Measurements from ENCODE around the gene GAK.
"Not testable (repeated sequence)": the region's sequence is repeated elsewhere in the genome, so short reads cannot be mapped to it uniquely, and the experiment has no call there.

Gene GAK

DNA sequence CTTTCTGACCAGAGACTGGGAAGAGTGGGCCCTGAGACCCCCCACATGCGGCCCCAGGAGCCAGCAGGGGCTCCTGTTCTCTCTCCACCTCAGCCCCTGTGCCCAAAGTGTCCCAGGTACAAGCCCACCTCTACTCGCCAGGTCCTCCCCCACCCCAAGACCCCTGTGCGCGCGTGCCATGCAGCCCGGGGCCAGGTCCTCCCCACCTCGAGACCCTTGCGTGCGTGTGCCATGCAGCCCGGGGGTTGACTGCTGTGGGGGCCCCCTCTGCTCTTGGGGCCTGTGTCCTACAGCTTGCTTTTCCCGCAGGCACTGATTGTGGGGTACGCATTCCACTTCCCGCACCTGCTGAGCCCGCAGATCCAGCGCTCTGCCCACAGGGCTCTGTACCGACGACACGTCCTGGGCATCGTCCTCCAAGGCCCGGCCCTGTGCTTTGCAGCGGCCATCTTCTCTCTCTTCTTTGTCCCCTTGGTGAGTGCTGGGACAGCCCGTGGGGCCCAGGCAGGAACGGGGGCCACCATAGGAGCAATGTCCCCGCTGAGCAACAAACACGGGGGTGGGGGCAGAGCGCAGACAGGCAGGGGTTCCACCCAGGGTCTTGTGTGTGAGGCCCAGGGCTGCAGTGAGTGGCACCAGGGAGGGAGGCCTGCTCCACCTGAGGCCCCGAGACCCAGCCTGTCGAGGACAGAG lies 20.9 kb upstream of the GAK start:
- DNase-seq (ENCODE audit: low read depth in 3 of 3), result no peak

DNA sequence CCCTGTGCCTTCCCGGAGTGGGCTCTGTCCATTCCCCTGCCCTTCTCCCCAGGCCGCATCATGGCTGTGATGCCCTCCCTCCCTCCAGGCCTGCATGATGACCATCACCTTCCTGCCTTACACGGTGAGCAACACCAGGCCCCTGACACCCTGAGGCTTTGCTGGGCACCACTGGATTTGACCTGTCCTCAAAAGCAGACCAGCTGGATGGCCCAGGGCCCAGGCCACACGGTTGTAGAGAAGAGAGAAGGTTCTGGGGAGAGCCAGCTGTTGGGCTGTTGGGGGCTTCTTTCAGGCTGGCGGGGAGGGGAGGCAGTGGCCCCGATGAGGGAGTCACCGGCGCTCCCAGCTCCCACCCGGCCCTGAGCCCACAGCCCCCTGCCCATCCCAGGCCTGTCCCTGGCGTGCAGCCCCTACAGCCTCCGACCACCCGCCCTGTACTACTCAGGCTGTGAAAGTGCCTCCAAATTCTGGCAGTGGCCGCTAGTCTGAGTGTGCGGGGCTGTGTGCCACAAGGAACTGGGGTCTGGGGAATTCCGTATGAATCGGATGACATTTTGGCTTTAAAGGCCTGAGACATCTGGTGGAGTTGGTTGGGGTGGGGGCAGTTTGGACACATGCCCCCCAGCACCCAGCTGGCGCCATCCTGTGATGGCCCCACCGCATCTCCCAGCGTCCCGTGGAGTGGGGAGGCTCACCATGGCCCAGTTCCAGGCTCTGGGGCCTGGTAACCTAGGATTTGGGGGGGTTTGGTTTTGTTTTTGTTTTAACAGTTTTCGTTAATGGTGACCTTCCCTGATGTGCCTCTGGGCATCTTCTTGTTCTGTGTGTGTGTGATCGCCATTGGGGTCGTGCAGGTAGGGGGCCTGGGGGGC lies 19.7 kb upstream of the GAK start:
- DNase-seq (ENCODE audit: low read depth in 3 of 3), result no peak

DNA sequence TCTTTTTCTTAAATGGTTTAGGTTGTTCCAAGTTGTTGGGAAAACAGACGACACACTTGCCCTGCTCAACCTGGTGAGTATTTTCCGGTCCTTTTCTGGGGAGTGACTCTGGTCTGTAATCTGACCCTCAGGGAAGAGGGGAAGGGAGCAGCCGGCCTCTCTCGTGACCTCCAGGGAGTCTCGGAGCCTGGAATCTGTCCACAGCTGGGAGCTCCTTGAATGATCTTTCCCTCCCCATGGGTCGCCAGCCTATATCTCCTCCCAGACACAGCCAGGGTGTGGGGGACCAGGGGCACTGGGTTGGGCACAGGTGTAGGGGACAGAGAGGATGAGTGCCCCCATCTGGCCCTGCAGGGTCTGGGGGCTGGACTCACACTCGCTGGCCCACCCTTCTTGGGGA lies 19.1 kb upstream of the GAK start:
- no peak for DNase-seq (ENCODE audit: low read depth in 3 of 3)

DNA sequence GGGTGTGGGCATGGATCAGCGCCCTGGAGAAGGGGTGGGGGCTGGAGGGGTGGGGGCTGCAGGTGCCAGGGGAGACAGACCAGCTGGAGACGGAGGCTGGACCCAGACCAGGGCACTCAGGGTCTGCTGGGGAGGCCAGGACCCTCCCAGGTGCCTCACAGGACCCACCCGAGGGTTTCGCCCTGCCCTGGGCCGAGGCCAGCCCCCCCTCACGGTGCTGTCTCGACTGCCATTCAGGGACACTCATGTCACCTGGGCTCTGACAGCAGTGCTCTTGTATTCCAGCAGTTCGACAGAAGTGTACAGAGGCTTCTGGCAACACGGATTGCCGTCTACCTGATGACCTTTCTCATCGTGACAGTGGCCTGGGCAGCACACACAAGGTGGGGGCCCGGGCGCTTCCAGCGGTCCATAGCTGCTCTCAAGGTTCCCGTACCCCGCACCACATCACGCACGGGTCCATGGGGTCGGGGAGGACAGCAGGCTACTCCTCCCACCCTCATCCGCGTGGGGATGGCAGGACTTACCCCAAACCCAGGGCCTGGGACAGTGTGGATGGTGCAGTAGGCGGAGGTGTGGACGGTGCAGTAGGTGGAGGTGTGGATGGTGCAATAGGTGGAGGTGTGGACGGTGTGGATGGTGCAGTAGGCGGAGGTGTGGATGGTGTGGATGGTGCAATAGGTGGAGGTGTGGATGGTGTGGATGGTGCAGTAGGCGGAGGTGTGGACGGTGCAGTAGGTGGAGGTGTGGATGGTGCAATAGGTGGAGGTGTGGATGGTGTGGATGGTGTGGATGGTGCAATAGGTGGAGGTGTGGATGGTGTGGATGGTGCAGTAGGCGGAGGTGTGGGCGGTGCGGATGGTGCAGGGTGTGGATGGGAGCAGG lies 18.3 kb upstream of the GAK start:
- DNase-seq (ENCODE audit: low read depth in 3 of 3), result no peak

DNA sequence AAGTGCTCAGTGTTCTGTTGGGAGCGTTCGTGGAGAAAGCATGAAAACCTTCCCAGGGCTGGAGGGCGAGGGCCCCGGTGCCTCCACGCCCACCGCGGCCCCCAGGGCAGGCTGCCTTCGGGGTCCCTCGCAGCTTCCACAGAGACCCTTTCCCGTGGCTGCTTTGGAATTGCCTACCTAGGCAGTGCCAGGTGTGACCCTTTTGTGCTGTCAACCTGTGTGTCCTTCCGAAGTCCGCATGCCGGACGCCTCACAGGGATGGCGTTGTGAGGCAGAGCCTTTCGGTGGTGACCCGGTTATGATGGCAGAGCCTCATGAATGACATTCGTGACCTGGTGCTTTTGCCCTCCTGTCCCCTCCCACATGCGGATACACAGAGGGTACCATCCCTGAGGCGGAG lies 17.5 kb upstream of the GAK start:
- DNase-seq (ENCODE audit: low read depth in 3 of 3), result no peak

DNA sequence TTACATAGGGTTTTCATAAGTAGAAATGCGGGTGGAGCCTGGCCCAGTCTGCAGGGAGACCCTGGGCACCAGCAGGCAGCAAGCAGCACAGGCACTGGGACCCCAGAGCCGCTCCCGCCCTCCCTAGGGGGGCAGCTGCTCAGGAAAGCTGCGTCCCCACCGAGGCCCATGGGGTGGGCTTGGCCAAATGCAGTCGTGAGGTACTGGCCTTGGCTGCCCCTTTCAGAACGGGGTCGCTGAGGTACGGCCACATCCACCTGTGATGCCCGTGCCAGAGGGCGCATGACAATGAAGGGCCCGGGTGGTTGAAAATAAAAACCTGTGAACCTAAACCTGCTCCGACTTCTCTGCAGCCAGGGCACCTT lies 16.8 kb upstream of the GAK start:
- DNase-seq (ENCODE audit: low read depth in 3 of 3), result no peak

DNA sequence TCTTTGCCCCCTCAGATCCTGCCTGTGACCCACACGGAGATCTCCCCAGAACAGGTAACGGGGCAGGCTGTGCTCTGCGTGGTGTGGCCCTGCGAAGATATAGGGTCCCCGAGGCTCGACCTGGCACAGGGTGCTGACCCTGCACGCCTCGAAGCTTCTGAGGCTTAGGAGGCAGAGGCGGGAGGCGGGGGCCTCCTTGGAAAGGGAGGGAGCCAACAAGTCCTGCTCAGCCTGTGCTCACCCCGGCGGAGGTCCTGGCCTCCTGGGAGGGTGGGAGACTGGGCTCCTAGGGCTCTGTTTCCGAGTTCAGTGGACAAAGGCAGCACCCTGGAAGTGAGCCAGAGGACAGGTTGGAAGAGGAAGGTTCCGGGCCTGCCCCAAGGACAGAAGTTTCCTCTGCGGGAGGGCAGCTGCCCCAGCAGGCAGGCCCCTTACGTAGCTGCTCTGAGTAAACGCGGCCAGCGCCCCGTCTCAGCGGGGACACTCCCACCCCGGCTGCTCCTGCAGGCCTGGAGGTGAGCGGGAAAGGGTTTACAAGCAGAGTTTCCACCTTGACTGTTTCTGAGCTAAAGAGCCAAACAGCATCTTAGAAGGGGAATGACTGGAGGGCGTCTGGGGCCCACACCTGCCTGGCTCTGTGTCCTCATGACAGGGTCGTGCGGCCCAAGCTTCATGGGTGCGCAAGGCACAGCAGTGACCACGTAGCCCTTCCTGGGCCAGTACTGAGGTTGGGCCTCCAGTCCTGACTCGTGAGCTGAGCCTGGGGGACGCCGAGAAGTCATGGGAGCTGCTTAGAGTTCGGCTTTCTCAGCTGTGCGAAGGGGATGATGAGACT lies 16.2 kb upstream of the GAK start:
- no peak for DNase-seq (ENCODE audit: low read depth in 3 of 3)

DNA sequence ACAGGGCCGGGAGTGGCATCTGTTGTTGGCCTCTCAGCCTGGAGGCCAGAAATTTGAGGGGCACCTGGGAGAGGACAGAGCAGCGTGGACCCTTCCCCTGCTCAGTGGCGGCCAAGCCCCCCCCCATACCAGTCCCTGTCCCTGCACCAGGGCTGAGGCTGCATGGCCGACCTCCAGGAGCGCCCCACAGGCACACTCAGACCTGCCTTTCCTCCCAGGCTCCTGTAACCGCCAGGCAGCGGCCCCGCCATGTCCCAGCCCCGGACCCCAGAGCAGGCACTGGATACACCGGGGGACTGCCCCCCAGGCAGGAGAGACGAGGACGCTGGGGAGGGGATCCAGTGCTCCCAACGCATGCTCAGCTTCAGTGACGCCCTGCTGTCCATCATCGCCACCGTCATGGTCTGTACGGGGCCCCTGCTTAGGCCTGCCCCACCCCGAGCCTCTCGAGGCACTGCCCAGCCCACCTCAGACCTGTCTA lies 15.4 kb upstream of the GAK start:
- DNase-seq (ENCODE audit: low read depth in 3 of 3), result no peak

DNA sequence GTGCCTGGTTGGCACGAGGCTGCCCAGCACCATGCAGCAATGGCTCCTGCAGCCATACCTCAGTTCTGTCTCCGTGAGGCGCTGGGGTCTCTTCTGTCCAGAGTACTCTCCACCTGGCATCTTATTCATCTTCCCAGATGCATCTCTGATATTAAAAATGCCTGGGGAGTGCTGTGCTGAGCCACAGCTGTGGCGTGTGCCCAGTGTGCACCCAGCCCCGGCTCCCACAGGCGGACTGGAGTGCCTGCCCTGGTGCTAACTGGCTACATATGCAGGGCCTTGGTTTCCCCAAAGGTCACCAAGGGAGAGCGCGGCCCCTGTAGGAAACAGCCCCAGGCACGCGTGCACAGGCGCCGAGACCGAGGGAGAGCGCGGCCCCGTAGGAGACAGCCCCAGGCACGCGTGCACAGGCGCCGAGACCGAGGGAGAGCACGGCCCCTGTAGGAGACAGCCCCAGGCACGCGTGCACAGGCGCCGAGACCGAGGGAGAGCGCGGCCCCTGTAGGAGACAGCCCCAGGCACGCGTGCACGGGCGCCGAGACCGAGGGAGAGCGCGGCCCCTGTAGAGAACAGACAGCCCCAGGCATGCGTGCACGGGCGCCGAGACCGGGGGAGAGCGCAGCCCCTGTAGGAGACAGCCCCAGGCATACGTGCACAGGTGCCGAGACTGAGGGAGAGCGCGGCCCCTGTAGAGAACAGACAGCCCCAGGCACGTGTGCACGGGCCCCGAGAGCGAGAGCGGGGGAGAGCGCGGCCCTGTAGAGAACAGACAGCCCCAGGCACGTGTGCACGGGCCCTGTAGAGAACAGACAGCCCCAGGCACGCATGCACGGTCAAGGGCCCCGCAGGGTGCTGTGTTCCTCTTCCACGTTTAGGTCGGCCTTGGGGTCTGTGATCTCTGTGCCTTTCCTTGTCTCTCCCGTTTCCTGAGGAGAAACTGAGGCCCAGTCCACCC lies 14.7 kb upstream of the GAK start:
- DNase-seq (ENCODE audit: low read depth in 3 of 3), result no peak

DNA sequence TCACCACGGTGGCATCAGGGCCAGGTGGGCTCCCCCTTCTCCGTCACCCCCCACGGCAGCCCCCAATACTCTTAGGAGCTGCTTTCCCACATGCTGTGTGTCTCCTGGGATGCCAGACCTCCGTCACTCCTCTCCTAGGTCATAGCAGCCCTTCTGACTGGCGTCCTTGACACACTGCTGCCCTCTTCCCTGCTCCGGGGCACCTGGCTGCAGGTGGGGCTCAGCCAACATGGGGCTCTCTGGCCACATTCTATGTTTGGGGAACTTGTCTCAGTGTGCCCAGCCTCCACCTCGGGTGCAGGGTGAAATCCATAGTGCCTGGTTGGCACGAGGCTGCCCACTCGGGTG lies 14.0 kb upstream of the GAK start:
- no peak for DNase-seq (ENCODE audit: low read depth in 3 of 3)

DNA sequence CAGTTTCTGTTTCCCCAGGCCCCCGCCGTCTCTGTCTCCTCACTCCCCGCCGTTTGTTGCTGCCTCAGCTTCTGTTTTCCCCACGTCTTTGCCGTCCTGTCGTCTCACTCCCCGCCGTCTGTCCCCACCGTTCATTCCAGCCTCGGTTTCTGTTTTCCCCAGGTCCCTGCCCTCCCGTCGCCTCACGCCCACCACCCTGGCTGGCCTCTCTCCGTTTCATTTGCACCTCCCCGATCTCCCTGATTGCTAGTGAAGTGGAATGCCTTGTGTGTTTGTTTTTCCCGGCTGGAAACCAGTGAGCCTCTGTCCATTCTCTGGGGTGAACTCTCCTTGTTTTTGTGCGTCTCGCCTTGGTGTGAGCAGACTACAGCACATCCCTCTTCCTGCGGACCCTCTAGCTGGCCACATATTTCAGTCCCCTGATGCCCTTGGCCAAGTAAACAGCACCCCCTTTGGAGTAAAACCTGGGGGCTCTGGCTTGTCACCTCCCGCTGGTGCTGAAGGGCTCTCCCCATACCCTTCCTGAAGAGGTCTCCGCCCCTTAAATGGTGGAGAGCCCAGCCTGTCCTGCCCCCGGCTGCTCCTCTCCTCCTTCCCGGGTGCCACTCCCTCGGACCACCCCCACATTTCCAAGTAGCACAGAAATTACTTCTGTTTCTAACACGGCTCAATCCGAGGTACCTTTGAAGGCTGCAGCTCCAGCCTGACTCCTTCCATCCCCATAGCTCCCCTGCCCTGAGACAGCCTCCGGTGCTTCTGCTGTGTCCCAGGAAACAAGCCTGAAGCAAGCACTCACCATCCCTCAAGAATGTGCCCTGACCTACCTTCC lies 13.4 kb upstream of the GAK start:
- no peak for DNase-seq (ENCODE audit: low read depth in 3 of 3)

DNA sequence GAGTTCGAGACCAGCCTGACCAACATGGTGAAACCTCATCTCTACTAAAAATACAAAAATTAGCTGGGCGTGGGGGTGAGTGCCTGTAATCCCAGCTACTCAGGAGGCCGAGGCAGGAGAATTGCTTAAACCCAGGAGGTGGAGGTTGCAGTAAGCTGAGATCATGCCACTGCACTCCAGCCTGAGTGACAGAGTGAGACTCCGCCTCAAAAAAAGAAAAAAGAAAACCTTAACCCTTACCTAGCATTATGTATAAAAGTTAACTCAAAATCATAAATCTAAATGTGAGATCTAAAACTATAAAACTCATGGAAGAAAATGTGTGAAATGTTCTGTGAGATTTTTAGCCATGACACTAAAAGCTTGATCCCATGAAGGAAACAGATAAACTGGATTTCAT lies 7.4 kb upstream of the GAK start:
- DNase-seq (ENCODE audit: low read depth in 3 of 3), result not testable (repeated sequence)

DNA sequence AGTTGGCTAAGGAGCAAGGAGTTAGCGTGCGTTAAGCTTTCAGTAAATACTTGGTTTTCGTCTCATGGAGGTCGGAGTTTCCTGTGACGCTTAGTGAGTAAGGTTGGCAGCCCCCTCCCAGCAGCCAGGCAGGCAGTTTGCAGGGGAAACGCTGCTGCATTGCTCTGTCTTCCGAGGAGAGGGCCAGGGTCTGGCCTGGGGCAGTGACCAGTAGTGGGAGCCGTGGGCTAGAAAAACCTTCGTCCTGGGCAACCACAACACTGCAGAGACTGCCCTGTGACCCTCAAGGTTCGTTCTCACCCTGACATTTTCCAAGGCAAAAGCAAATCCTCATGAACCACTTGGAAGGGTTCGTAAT lies 576 bp upstream of the GAK start:
- DNase-seq (ENCODE audit: low read depth in 3 of 3), result no peak

DNA sequence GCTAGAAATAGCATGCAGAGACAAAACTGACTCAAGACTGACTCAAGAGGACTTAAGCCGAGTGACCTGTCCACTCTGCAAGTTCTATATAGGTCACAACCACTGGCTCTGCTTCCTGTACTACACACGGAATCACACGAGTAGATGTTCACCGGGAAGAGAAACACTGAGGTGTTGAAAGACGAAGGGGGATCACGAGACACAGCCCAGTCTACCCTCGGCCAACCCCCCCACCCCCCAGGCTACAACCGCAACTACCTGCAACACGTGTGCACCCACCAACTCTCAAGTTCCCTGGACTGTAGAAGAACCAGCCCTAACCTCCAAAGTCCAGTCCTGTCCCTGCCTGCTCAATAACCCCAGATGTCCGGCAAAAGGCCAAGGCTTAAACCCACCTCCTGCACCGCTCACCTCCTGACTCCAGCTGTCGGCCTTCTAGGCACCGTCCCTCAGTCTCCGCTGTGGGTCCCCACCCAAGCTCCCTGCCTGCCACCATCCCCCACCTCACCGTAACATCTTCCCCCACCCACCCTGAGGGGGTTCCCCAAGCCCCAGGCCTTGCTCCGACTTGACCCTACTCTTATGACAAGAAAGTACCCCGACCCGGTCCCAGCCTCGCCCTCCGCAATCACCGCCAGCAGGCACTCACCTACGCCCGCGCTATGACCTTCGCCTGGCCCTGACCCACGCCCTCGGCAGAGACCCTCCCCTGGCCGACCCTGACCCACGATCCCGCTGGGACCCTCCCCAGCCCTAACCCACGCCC lies 739 bp downstream of the GAK start:
- no peak for DNase-seq (ENCODE audit: low read depth in 3 of 3)

DNA sequence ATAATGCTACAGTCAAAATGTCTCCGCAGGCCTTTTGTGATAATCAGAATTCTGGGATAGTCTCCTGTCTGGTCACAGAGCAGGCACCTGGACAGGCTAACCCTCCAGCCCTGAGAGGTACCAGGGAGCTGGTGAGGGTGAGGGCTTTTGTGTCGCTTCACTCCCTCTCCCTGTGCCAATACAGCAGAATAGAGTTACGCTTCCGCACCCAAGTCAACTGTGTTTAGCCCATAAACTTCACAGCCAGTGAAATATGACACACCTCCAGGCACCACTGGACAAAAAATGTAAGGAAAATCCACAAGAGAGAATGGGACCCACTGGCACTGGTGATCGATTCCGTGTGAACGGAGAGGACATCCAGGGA lies 1.3 kb downstream of the GAK start:
- DNase-seq (ENCODE audit: low read depth in 3 of 3), result no peak

DNA sequence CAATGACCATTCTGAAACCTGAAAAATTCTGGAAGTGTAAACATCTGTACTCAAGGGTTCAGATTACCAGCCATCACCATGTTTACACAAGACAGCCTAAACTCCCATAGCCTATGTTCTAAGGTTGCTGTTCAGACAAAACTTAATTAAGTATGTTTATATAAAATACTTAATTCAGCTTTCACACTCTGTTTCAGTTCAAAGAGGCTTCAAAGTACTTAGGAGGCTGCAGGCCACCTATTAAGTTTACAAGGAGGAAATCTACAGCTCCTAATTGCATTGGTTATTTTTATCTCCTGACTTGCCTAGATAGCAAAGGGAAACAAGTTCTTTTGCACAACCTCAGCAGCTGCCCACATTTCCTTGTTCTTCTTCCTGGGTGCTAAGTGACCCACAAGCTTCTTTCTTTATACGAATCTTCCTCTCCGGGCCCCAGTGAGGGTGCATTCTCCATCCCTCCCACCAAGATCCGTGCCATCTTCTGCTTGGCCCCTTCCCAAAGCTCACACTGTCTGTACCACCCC lies 2.0 kb downstream of the GAK start:
- no peak for DNase-seq (ENCODE audit: low read depth in 3 of 3)

DNA sequence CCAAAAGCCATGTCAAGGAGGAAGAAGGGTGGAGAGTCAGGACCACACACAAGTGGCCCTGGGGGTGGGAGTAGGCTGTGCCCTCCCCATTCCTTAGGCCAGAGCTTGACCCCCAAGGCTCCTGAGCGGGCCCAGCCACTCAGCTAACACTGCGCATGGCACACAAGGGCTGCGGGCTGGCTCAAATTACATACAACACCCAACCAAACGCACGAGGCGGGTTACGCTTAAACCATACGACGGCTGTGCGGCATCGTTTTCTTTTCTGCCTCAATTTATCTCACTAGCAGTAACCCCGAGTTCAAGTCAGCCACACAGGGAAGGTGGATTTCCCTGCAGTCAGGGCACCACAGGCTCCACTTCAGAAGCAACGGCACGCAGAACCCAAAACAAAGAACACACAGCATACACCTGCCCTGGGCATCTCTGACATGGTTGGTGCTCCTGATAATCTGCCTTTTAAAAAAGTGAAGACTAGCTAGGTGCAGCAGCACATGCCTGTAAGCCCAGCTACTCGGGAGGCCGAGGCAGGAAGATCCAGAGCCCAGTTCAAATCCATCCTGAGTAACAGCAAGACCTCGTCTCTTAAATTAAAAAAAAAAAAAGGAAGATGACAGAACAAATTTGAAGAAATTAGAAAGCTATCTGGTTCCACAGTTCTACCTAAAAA lies 2.9 kb downstream of the GAK start:
- DNase-seq (ENCODE audit: low read depth in 3 of 3), result no peak

DNA sequence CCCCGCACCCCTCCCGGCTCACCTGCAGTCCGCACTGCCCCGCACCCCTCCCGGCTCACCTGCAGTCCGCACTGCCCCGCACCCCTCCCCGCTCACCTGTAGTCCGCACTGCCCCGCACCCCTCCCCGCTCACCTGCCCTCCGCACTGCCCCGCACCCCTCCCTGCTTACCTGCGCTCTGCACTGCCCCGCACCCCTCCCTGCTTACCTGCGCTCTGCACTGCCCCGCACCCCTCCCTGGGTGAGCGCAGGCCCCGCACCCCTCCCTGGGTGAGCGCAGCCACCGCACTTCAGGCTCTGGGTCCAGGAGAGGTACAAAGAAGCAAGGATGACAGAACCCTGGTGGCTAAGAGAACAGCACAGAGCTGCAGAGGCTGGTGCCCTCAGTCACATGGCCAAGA lies 4.5 kb downstream of the GAK start:
- not testable (repeated sequence) for DNase-seq (ENCODE audit: low read depth in 3 of 3)

Measured in stimulated activated CD4-positive, alpha-beta T cell treated with anti-CD3 and anti-CD28 coated beads, TNF-alpha, amount 100 ng/mL, for 4 hours (primary cell).